A549 (cell line): ENCODE results near the gene TM7SF3.

ENCODE experiments used
- BHLHE40 ChIP-seq: IDR thresholded peaks from 2 replicates; pipeline ENCODE4 v1.6.1; 2012; ENCODE audit warnings: low read depth, low read length, inconsistent platforms
- CBX2 ChIP-seq: fragments of 200-600 bp; sonication (generic); IDR thresholded peaks from 2 replicates; pipeline ENCODE4 v1.6.1; 2016; ENCODE audit warnings: low read depth, mild to moderate bottlenecking, borderline replicate concordance
- CTCF ChIP-seq: fragments of >200 bp; sonication (Bioruptor Twin); formaldehyde crosslinking; IDR thresholded peaks from 3 replicates; pipeline ENCODE4 v1.5.1; 2016
- JUN ChIP-seq, 2 experiments: fragments of >200 bp; sonication (Bioruptor Twin); formaldehyde crosslinking; IDR thresholded peaks; 2 replicates in 1 of 2; 3 replicates in 1 of 2; pipeline ENCODE4 v1.6.1; 2016 to 2017
- NFE2L2 ChIP-seq: fragments of 150-350 bp; conservative IDR thresholded peaks from 2 replicates; pipeline ENCODE4 v1.6.1; 2014; ENCODE audit warnings: low read length
- TFCP2L1 ChIP-seq: fragments of 250-450 bp; sonication (Bioruptor Pico); IDR thresholded peaks from 2 replicates; pipeline ENCODE4 v1.5.0; 2021; ENCODE audit warnings: mild to moderate bottlenecking

GRCh38 chr12:26939192-26939832, 74.9 kb downstream of the TM7SF3 start:
- TF ChIP-seq NFE2L2 = no peak
- TF ChIP-seq TFCP2L1 (CRISPR knock-in tag) = no peak
- no peak for TF ChIP-seq CBX2
- no peak for TF ChIP-seq CTCF
- no peak for TF ChIP-seq BHLHE40
- TF ChIP-seq JUN (IDR thresholded peaks at IDR 0.05) = no peak
